ENCODE results near the gene PET117. TPM values are rescaled to one million over a fixed set of nuclear protein-coding genes. Genes with fewer than 3 reads are reported as not detected.

Gene PET117
- total and polyA plus RNA-seq, 3 donors from 2014 or later = 13.3 to 17.5 (median 14.4) TPM

- no peak for DNase-seq
- intact Hi-C loops (cut with DNase I; ENCODE audit: low total_unique reads) = no loop called here
- Histone ChIP-seq H3K4me1 (peaks cover 5% of the 10 kb centered on the region), H3K27me3 (no peaks in the 10 kb centered on the region), H3K27ac (no peak overlapping the region), H3K36me3 (ENCODE audit: low read depth, missing control alignments) (no peaks in the 10 kb centered on the region), H3K4me3 (no peak overlapping the region), H3K9me3 (no peaks in the 10 kb centered on the region)
- TF ChIP-seq POLR2A (IDR thresholded peaks at IDR 0.05) = no peak
- TF ChIP-seq, protein P1, sequence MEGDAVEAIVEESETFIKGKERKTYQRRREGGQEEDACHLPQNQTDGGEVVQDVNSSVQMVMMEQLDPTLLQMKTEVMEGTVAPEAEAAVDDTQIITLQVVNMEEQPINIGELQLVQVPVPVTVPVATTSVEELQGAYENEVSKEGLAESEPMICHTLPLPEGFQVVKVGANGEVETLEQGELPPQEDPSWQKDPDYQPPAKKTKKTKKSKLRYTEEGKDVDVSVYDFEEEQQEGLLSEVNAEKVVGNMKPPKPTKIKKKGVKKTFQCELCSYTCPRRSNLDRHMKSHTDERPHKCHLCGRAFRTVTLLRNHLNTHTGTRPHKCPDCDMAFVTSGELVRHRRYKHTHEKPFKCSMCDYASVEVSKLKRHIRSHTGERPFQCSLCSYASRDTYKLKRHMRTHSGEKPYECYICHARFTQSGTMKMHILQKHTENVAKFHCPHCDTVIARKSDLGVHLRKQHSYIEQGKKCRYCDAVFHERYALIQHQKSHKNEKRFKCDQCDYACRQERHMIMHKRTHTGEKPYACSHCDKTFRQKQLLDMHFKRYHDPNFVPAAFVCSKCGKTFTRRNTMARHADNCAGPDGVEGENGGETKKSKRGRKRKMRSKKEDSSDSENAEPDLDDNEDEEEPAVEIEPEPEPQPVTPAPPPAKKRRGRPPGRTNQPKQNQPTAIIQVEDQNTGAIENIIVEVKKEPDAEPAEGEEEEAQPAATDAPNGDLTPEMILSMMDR (IDR thresholded peaks at IDR 0.05) = no peak
- 53 to 55% methylated on average over 2 of the region's 2 CpGs for WGBS, 2 donors
These were observed 3.7 kb upstream of the PET117 start for GRCh38 chr20:18133962-18134361.

DNA sequence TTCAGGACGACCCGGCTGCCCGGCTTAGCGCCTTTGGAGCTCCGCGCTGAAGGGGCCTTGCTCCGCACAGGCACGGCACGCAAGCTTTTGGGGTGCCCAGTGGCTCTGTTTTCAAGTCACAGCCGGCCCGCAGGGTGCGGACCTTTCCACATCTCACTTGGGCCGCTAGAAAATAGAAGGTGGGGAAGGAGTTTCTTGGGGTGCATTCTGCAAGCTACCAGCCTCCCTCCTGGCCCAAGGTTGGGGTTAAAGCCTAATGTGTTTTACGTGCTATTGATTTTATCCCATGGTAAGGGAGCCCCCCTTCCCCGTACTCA, 561 bp downstream of the PET117 start:
- Histone ChIP-seq H3K36me3 (ENCODE audit: low read depth, missing control alignments) (no peaks in the 10 kb centered on the region), H3K27me3 (no peaks in the 10 kb centered on the region), H3K4me3 (peak overlapping the region; percentile 92 to 93), H3K4me1 (peaks cover 15% of the 10 kb centered on the region), H3K27ac (peak overlapping the region; percentile 91 to 92), H3K9me3 (no peaks in the 10 kb centered on the region)
- 0% methylated on average over 3 to 8 of the region's 15 CpGs for WGBS, 2 donors
- intact Hi-C loops (cut with DNase I; ENCODE audit: low total_unique reads) = no loop called here
- no peak for TF ChIP-seq POLR2A (IDR thresholded peaks at IDR 0.05)
- TF ChIP-seq, protein P1 (IDR thresholded peaks at IDR 0.05) = no peak
- DNase-seq = no peak

DNA sequence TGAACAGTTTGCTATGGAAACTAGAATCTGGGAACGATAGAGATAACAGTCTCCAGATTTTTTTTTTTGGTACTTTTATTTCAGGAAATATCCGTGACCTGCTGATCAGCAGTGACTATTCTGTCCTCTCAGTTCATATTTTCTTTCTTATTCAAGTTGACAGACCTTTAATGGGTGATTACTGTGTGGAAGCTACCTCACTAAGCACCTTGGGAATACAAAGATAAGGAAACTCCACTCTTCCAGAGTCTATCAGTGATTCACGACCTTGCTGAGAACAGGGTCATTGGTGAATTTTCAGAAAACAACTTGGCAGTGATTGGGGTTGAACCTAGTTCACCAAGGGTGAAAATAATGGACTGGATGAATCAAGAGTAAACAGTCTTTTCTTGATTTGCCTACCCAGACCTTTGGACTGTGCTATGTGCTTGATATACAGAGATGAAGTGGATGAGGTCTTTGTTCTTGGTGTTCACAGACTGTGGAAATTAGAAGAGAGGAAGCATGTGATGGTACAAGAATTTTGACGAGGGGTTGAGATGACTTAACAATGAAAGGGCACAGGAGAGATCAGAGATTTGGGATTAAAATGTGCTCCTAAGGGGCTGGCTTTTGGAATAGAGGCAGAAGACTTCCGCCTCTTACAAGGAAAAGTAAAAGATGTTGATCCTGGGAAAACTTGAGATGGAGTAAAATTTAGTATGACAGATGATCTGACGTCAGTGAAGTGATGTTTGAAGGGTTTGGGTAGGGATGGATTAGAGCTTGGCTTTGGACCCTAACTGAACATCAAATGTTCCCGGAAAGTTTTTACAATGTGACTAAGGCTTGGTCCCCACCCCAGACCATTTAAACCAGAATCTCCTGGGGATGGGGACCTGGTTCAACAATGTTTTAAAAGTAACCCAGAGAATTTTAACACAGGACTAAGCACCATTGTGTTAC, 1.2 kb downstream of the PET117 start:
- peak overlapping the region in 1 of 2 donors; percentile 92 for H3K27ac ChIP-seq
- intact Hi-C loops (cut with DNase I; ENCODE audit: low total_unique reads) = no loop called here
- peaks cover 15% of the 10 kb centered on the region for H3K4me1 ChIP-seq
- no peaks in the 10 kb centered on the region for H3K27me3 ChIP-seq
- H3K36me3 ChIP-seq (ENCODE audit: low read depth, missing control alignments) = no peaks in the 10 kb centered on the region
- H3K4me3 ChIP-seq = peak overlapping the region; percentile 92 to 93
- WGBS, 2 donors = 26 to 37% methylated on average over 7 of the region's 7 CpGs
- TF ChIP-seq, protein P1 (IDR thresholded peaks at IDR 0.05) = no peak
- no peak for TF ChIP-seq POLR2A (IDR thresholded peaks at IDR 0.05)
- no peaks in the 10 kb centered on the region for H3K9me3 ChIP-seq
- no peak for DNase-seq

DNA sequence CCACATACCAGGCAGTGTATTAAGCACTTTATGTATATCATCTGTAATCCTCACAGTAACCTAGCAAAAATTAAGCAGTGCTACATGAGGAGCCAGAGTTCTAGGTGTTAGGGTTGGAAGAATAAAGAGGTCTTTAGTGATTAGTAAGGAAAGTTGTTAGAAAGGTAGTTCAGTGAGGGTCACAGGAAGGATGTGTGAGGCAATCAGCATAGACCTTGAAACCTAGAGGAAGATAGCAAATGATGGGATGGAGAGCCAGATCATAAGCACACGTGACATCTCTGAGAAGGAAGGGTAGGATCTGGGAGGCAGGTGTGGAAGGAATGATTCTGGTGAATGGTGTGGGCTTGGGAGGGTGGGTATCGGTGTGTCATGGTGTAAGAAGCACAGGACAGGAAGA, 2.2 kb downstream of the PET117 start:
- Histone ChIP-seq H3K4me3 (no peak overlapping the region), H3K4me1 (peaks cover 15% of the 10 kb centered on the region), H3K36me3 (ENCODE audit: low read depth, missing control alignments) (no peaks in the 10 kb centered on the region), H3K9me3 (no peaks in the 10 kb centered on the region), H3K27me3 (no peaks in the 10 kb centered on the region), H3K27ac (no peak overlapping the region)
- no peak for TF ChIP-seq POLR2A (IDR thresholded peaks at IDR 0.05)
- TF ChIP-seq, protein P1 (IDR thresholded peaks at IDR 0.05) = no peak
- WGBS, 2 donors = 64 to 68% methylated on average over 2 of the region's 2 CpGs
- intact Hi-C loops (cut with DNase I; ENCODE audit: low total_unique reads) = no loop called here
- DNase-seq = no peak

Measured in testis (tissue), 3 donors.